ENCODE data around the gene TUBA4A. TPM values are rescaled to one million over a fixed set of nuclear protein-coding genes. Genes with fewer than 3 reads are reported as not detected.

TUBA4A gene
- total and polyA plus RNA-seq, 10 of the 15 experiments (the other 5 are each of a cell fraction or from before 2014, with no cell fraction given): 58.2 to 325 (median 134) TPM

DNA sequence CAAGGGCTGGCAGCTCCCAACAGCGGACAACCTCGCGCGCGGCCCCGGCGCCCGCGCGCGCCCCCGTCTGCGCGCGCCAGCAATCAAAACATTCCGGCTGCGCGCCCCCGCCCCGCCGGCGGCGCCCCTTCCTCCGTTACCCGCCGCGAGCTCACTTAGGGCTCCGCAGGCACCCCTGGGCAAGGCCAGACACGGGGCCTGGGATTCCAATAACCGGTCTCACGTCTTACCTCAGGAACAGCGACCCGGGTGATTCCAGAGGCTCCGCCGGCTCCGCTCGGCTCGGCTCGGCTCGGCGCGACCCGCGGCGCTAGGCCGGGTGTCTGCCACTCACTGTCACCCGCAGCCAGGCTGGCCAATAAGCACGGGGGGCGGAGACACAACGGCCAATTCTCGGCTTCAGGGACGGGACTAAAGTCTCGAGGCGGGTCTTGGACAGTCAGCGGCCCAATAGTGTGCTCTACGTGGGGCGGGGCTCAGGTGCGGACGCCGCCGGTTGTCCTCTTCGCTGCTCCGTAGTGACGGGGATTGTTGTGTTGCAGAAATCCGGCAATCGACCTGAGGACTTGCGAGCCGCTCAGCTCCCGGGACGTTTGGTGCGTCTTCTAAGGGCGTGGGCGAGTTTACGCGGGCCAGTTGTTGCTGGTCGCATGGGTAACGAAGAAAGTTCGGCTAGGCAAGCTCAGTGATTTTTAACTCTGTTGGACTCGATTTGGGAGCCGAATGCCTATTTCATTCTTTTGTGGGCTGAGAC, 24.2 kb downstream of the TUBA4A start, which contains the start of the genes ANKZF1 and ATG9A (continued):
- no peak for TF ChIP-seq MYB (IDR thresholded peaks at IDR 0.05; ENCODE audit: borderline replicate concordance, low read depth, low read length)
- TF ChIP-seq, protein P1, sequence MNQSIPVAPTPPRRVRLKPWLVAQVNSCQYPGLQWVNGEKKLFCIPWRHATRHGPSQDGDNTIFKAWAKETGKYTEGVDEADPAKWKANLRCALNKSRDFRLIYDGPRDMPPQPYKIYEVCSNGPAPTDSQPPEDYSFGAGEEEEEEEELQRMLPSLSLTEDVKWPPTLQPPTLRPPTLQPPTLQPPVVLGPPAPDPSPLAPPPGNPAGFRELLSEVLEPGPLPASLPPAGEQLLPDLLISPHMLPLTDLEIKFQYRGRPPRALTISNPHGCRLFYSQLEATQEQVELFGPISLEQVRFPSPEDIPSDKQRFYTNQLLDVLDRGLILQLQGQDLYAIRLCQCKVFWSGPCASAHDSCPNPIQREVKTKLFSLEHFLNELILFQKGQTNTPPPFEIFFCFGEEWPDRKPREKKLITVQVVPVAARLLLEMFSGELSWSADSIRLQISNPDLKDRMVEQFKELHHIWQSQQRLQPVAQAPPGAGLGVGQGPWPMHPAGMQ (IDR thresholded peaks at IDR 0.05; ENCODE audit: borderline replicate concordance): no peak
- TF ChIP-seq RELA (IDR thresholded peaks at IDR 0.05; ENCODE audit: borderline replicate concordance, partially characterized antibody): peak; percentile 61
- TF ChIP-seq EED (IDR thresholded peaks at IDR 0.05; ENCODE audit: low read depth): no peak
- TF ChIP-seq POLR2A (IDR thresholded peaks at IDR 0.05; ENCODE audit: low read depth, low read length): peak; percentile 90
- 0 out of 4 replicates have a peak, but pooled peaks of 1 of the 2 experiments have one; percentile 6 for TF ChIP-seq CEBPB (IDR thresholded peaks at IDR 0.05; ENCODE audit: borderline replicate concordance in 1 of 2, low read depth in 2 of 2, low read length in 2 of 2)
- no peak; the same call in 1 of the 2 replicates for TF ChIP-seq HDGF (IDR thresholded peaks at IDR 0.05)
- TF ChIP-seq, protein P2, sequence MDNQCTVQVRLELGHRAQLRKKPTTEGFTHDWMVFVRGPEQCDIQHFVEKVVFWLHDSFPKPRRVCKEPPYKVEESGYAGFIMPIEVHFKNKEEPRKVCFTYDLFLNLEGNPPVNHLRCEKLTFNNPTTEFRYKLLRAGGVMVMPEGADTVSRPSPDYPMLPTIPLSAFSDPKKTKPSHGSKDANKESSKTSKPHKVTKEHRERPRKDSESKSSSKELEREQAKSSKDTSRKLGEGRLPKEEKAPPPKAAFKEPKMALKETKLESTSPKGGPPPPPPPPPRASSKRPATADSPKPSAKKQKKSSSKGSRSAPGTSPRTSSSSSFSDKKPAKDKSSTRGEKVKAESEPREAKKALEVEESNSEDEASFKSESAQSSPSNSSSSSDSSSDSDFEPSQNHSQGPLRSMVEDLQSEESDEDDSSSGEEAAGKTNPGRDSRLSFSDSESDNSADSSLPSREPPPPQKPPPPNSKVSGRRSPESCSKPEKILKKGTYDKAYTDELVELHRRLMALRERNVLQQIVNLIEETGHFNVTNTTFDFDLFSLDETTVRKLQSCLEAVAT (IDR thresholded peaks at IDR 0.05): peak; percentile 86
- TF ChIP-seq BRCA1 (IDR thresholded peaks at IDR 0.05; ENCODE audit: low read depth, low read length): no peak
- TF ChIP-seq, protein P3, sequence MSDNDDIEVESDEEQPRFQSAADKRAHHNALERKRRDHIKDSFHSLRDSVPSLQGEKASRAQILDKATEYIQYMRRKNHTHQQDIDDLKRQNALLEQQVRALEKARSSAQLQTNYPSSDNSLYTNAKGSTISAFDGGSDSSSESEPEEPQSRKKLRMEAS (IDR thresholded peaks at IDR 0.05; ENCODE audit: low read depth, low read length): no peak
- TF ChIP-seq EGR1 (IDR thresholded peaks at IDR 0.05; ENCODE audit: borderline replicate concordance in 1 of 2, low read depth in 2 of 2, low read length in 2 of 2): peak in 1 of 2 experiments; percentile 88; a peak in 2 of 3 replicates
- no peak for TF ChIP-seq CBX3 (IDR thresholded peaks at IDR 0.05; ENCODE audit: borderline replicate concordance, low read depth)
- 0 out of 2 replicates have a peak, but pooled peaks have one; percentile 36 for TF ChIP-seq POLR2AphosphoS2 (IDR thresholded peaks at IDR 0.05; ENCODE audit: low read depth, low read length)
- no peak for TF ChIP-seq CBFB (IDR thresholded peaks at IDR 0.05; ENCODE audit: low read depth)
- TF ChIP-seq HDAC2 (IDR thresholded peaks at IDR 0.05): 0 out of 2 replicates have a peak, but pooled peaks have one; percentile 59
- TF ChIP-seq CHD4 (IDR thresholded peaks at IDR 0.05): no peak
- TF ChIP-seq TARDBP (IDR thresholded peaks at IDR 0.05; ENCODE audit: borderline replicate concordance): peak; percentile 46; the same call in 1 of the 2 replicates
- TF ChIP-seq, protein P4, sequence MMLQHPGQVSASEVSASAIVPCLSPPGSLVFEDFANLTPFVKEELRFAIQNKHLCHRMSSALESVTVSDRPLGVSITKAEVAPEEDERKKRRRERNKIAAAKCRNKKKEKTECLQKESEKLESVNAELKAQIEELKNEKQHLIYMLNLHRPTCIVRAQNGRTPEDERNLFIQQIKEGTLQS (IDR thresholded peaks at IDR 0.05; ENCODE audit: borderline replicate concordance, extremely low read depth, low read depth, low read length): no peak
- peak; percentile 98 for TF ChIP-seq NFYB (IDR thresholded peaks at IDR 0.05; ENCODE audit: insufficient read depth, low read depth, low read length)
- no peak for TF ChIP-seq PAX8 (IDR thresholded peaks at IDR 0.05)
- no peak; the same call in 1 of the 2 replicates for TF ChIP-seq CHD1 (IDR thresholded peaks at IDR 0.05; ENCODE audit: low read depth, low read length)
- TF ChIP-seq TAF1 (IDR thresholded peaks at IDR 0.05; ENCODE audit: borderline replicate concordance, low read depth, low read length): peak; percentile 80; the same call in 1 of the 2 replicates
- TF ChIP-seq RCOR1 (conservative IDR thresholded peaks at IDR 0.05; ENCODE audit: low read depth, low read length): no peak
- TF ChIP-seq IRF4 (IDR thresholded peaks at IDR 0.05; ENCODE audit: low read depth, low read length): no peak
- TF ChIP-seq MXI1 (IDR thresholded peaks at IDR 0.05; ENCODE audit: low read depth, low read length): peak; percentile 53
- no peak for TF ChIP-seq HDAC6 (IDR thresholded peaks at IDR 0.05; ENCODE audit: unreplicated experiment)
- TF ChIP-seq MYC (IDR thresholded peaks at IDR 0.05; ENCODE audit: insufficient read depth, insufficient read length, insufficient replicate concordance, low read length, severe bottlenecking): peak; percentile 41
- TF ChIP-seq CHD2 (IDR thresholded peaks at IDR 0.05; ENCODE audit: borderline replicate concordance, low read depth, low read length): peak; percentile 96
- TF ChIP-seq SMARCA5 (IDR thresholded peaks at IDR 0.05): no peak

Measured in GM12878 (cell line).